ENCODE results near the gene MYADM.

The MYADM gene

DNA sequence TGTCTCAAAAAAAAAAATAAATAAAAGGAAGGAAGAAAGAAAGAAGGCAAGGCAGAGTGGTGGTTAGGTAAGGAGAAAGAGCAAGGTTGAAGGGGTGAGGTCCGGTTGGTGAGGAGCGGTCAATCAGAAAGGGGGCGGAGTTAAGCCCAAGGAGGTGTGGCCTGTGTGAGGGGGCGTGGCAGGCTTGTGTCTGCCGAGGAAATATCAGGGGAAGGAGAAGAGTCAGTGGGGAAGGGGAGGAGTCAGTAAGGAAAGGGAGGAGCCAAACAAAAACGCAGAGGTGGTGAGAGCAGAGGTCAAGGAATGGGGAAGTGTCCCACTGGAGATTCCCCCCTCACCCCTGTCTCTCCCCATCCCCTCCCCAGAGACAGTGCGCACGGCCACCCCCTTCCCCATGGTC is 47.3 kb downstream of the MYADM start:
- no peak for DNase-seq (ENCODE audit: low read depth)

- no peak for DNase-seq (ENCODE audit: low read depth)
Observed at GRCh38 chr19:53916004-53916403, 48.3 kb downstream of the MYADM start.

- no peak for DNase-seq (ENCODE audit: low read depth)
Observed at GRCh38 chr19:53917356-53917755, 49.7 kb downstream of the MYADM start.
